ENCODE measurements around the gene CCDC69. TPM values are rescaled to one million over a fixed set of nuclear protein-coding genes. Genes with fewer than 3 reads are reported as not detected.

CCDC69 gene
- total and polyA plus RNA-seq, 10 of the 15 experiments (the other 5 are each of a cell fraction or from before 2014, with no cell fraction given) = 13.5 to 106 (median 70.1) TPM

- TF ChIP-seq E2F8 (IDR thresholded peaks at IDR 0.05; ENCODE audit: low read depth, partially characterized antibody) (no peak), EED (IDR thresholded peaks at IDR 0.05; ENCODE audit: low read depth) (peak; percentile 79), TBL1XR1 (IDR thresholded peaks at IDR 0.05; ENCODE audit: low read depth, low read length) (peak; percentile 52; the same call in 1 of the 2 replicates), RFX5 (IDR thresholded peaks at IDR 0.05; ENCODE audit: low read depth, low read length) (no peak), LARP7 (IDR thresholded peaks at IDR 0.05) (no peak), ELK1 (IDR thresholded peaks at IDR 0.05; ENCODE audit: low read depth, low read length) (no peak), SUPT20H (IDR thresholded peaks at IDR 0.05; ENCODE audit: borderline replicate concordance, control insufficient read depth, low read depth, low read length) (no peak), MTA2 (IDR thresholded peaks at IDR 0.05; ENCODE audit: low read depth) (peak; percentile 88), EZH2 (IDR thresholded peaks at IDR 0.05; ENCODE audit: borderline replicate concordance, control insufficient read depth, low read depth, low read length) (no peak), CHD2 (IDR thresholded peaks at IDR 0.05; ENCODE audit: borderline replicate concordance, low read depth, low read length) (peak; percentile 74), SPI1 (IDR thresholded peaks at IDR 0.05; ENCODE audit: borderline replicate concordance, insufficient read depth, low read depth, low read length) (peak; percentile 91), KAT2A (conservative IDR thresholded peaks at IDR 0.05; ENCODE audit: control insufficient read depth, low read depth, low read length) (no peak), STAT3 (IDR thresholded peaks at IDR 0.05; ENCODE audit: low read depth, low read length) (no peak), RELA (IDR thresholded peaks at IDR 0.05; ENCODE audit: borderline replicate concordance, partially characterized antibody) (no peak), SP1 (IDR thresholded peaks at IDR 0.05; ENCODE audit: low read depth, low read length) (no peak), MEF2B (IDR thresholded peaks at IDR 0.05; ENCODE audit: partially characterized antibody, poor library complexity, severe bottlenecking) (peak; percentile 98), SRF (IDR thresholded peaks at IDR 0.05; ENCODE audit: low read depth in 2 of 2, low read length in 2 of 2) (0 out of 4 replicates have a peak, but pooled peaks of 1 of the 2 experiments have one; percentile 40), NBN (IDR thresholded peaks at IDR 0.05) (peak; percentile 91; the same call in 1 of the 2 replicates), HSF1 (IDR thresholded peaks at IDR 0.05; ENCODE audit: low read depth, low read length) (no peak), NKRF (conservative IDR thresholded peaks at IDR 0.05) (no peak), ASH2L (IDR thresholded peaks at IDR 0.05; ENCODE audit: borderline replicate concordance, low read depth) (no peak), CBFB (IDR thresholded peaks at IDR 0.05; ENCODE audit: low read depth) (no peak)
These were observed 27.2 kb downstream of the CCDC69 start (continued) for GRCh38 chr5:151196556-151197290.

All from GM12878 (cell line).